Measurements from ENCODE around the gene PCNX3. TPM values are rescaled to one million over a fixed set of nuclear protein-coding genes. Genes with fewer than 3 reads are reported as not detected.

PCNX3 gene
- polyA plus RNA-seq, 1 experiment, result 19.7 TPM

GRCh38 chr11:65623852-65624616, 8.5 kb downstream of the PCNX3 start:
- POLR2A ChIA-PET, result no interaction called here
- CTCF ChIA-PET, result no interaction called here

DNA sequence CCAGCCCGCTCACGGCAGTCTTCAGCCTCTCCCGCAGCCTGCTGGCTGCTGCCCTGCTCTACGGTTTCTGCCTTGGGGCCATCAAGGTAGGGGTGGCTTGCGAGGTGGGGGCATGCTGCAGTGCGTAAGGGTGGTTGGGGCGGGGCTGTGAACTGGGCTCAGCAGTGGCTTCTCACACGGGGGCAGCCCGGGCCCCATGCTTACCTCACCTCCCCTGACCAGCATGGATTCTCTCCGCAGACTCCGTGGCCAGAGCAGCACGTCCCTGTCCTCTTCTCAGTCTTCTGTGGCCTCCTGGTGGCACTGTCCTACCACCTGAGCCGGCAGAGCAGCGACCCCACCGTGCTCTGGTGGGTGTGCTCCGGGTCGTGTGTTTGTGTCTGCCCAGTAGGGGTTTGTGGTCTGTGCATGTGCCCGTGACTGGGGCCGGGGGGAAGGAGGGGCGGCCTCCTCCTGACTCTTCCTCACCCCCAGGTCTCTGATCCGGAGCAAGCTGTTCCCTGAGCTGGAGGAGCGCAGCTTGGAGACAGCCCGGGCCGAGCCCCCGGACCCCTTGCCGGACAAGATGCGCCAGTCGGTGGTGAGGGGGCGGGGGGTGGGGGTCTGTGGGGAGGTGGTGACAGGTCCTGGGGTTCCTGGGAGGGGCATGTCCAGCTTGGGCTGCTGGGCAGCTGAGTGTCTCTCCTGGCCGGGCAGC, 9.5 kb downstream of the PCNX3 start:
- POLR2A ChIA-PET, result no interaction called here
- no peak for DNase-seq (ENCODE audit: low read depth)
- Histone ChIP-seq H3K4me3 (ENCODE audit: low read depth, low read length) (no peak overlapping the region), H3K27me3 (ENCODE audit: control insufficient read depth, insufficient read depth, low read length) (no peaks in the 10 kb centered on the region), H3K36me3 (ENCODE audit: control insufficient read depth, insufficient read depth, low read length) (peaks cover 60% of the 10 kb centered on the region)
- no peak for TF ChIP-seq CTCF (IDR thresholded peaks at IDR 0.05; ENCODE audit: insufficient read depth, low read depth, low read length)
- CTCF ChIA-PET, result interaction anchor here (0.6 to 1.8 kb wide), 8 partner anchors 7 to 135 kb away, joined by 3 to 10 read pairs (median 4); partner anchors contain the start of genes KAT5 and SIPA1

More at GRCh38 chr11:65623852-65624616, 8.5 kb downstream of the PCNX3 start:
- no peak for DNase-seq (ENCODE audit: low read depth)
- Histone ChIP-seq H3K27me3 (ENCODE audit: control insufficient read depth, insufficient read depth, low read length) (no peaks in the 10 kb centered on the region), H3K36me3 (ENCODE audit: control insufficient read depth, insufficient read depth, low read length) (peaks cover 60% of the 10 kb centered on the region), H3K4me3 (ENCODE audit: low read depth, low read length) (no peak overlapping the region)
- TF ChIP-seq CTCF (IDR thresholded peaks at IDR 0.05; ENCODE audit: insufficient read depth, low read depth, low read length), result no peak

DNA sequence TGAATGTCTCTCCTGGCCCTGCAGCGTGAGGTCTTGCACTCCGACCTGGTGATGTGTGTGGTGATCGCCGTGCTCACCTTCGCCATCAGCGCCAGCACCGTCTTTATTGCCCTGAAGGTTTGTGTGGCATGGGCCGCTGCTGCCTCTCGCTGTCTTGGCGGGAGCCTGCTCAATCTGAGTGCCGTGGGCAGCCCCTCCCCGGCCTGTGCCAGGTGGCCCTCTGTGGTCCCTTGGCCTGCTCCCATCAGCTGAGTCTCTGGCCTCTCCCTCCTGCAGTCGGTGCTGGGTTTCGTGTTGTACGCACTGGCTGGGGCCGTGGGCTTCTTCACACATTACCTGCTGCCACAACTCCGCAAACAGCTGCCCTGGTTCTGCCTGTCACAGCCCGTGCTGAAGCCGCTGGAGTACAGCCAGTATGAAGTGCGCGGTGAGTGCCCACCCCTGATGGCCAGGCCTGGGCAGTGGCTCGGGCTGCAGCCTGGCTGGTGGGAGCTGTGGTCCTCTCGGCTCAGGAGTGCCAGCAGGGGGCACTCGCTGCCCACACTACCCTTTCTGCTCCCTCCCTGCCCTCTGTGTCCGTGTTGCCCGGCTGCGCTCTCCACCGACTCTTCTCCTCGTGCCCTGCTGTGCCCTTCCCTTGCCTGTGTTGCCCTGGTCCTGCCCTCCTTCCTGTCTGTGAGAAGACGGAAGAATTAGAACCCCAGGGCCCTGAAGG, 10.2 kb downstream of the PCNX3 start:
- ChIA-PET CTCF (interaction anchor here (0.6 to 1.8 kb wide), 10 partner anchors 8 to 134 kb away, joined by 3 to 10 read pairs (median 4); partner anchors contain the start of genes KAT5 and SIPA1), POLR2A (no interaction called here)
- H3K36me3 ChIP-seq (ENCODE audit: control insufficient read depth, insufficient read depth, low read length), result peaks cover 58% of the 10 kb centered on the region

GRCh38 chr11:65627202-65627601, 11.6 kb downstream of the PCNX3 start:
- TF ChIP-seq CTCF (IDR thresholded peaks at IDR 0.05; ENCODE audit: insufficient read depth, low read depth, low read length), result no peak
- Histone ChIP-seq H3K36me3 (ENCODE audit: control insufficient read depth, insufficient read depth, low read length) (peaks cover 56% of the 10 kb centered on the region), H3K4me3 (ENCODE audit: low read depth, low read length) (no peak overlapping the region), H3K27me3 (ENCODE audit: control insufficient read depth, insufficient read depth, low read length) (no peaks in the 10 kb centered on the region)
- ChIA-PET POLR2A (no interaction called here), CTCF (interaction anchor here (1.6 to 1.8 kb wide), 2 partner anchors 9 to 10 kb away, joined by 4 to 10 read pairs; partner anchors contain the start of gene SIPA1)
- no peak for DNase-seq (ENCODE audit: low read depth)

More for the DNA sequence above, 10.2 kb downstream of the PCNX3 start:
- H3K4me3 ChIP-seq (ENCODE audit: low read depth, low read length), result no peak overlapping the region
- DNase-seq (ENCODE audit: low read depth), result no peak
- H3K27me3 ChIP-seq (ENCODE audit: control insufficient read depth, insufficient read depth, low read length), result no peaks in the 10 kb centered on the region
- peak; percentile 58 for TF ChIP-seq CTCF (IDR thresholded peaks at IDR 0.05; ENCODE audit: insufficient read depth, low read depth, low read length)

DNA sequence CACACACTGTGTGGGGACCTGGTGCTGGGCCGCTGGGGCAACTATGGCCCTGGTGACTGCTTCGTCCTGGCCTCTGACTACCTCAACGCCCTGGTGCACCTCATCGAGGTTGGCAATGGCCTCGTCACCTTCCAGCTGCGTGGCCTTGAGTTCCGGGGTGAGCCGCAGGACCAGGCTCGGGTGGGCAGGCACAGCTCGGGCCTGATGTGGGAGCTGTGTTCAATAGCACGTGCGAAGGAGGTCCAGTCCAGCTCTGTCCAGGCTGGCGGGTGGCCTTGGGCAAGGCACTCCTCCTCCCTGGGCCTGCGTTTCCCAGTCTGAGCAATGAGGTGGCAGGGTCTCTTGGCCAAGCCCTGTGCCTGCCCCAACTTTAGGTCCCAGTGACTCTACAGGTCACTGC, 14.0 kb downstream of the PCNX3 start:
- no peaks in the 10 kb centered on the region for H3K27me3 ChIP-seq (ENCODE audit: control insufficient read depth, insufficient read depth, low read length)
- no peak for DNase-seq (ENCODE audit: low read depth)
- no peak for TF ChIP-seq CTCF (IDR thresholded peaks at IDR 0.05; ENCODE audit: insufficient read depth, low read depth, low read length)
- ChIA-PET POLR2A (no interaction called here), CTCF (no interaction called here)
- H3K36me3 ChIP-seq (ENCODE audit: control insufficient read depth, insufficient read depth, low read length), result peaks cover 53% of the 10 kb centered on the region
- H3K4me3 ChIP-seq (ENCODE audit: low read depth, low read length), result no peak overlapping the region
